HEK293T (cell line): ENCODE measurements around the gene SLCO3A1.

ENCODE experiments used
- ELF4 ChIP-seq: fragments of 450-650 bp; IDR thresholded peaks from 2 replicates; pipeline ENCODE4 v1.6.1; 2017; ENCODE audit warnings: antibody characterized with exemption
- ZNF384 ChIP-seq: fragments of 450-650 bp; IDR thresholded peaks from 2 replicates; pipeline ENCODE4 v1.6.1; 2016

GRCh38 chr15:92017882-92018534 is 164.5 kb downstream of the SLCO3A1 start:
- TF ChIP-seq ZNF384 = no peak
- TF ChIP-seq ELF4 = no peak
